Fibroblast of villous mesenchyme (primary cell): ENCODE measurements around the gene JMJD7. TPM values are rescaled to one million over a fixed set of nuclear protein-coding genes. Genes with fewer than 3 reads are reported as not detected.

ENCODE experiments used
- DNase-seq: peaks from one replicate; pipeline ENCODE4 v3.0.0-alpha.2; 2010; ENCODE audit warnings: low read depth
- H3K4me3 ChIP-seq: 2 replicates; pipeline ENCODE4 v1.5.1; 2011; ENCODE audit warnings: low read depth, mild to moderate bottlenecking, low read length
- CTCF ChIP-seq: IDR thresholded peaks from 2 replicates; pipeline ENCODE4 v1.5.1; 2012; ENCODE audit warnings: low read depth, mild to moderate bottlenecking, low read length; ENCODE audit not compliant: insufficient read depth
- total RNA-seq: library from RNA; depleted of rRNA; stranded (reverse); fragments of >200 nt; gene quantifications from 2 replicates; pipeline ENCODE4 v1.2.3, GENCODE V29; 2012

JMJD7 gene
- total RNA-seq, 1 donor = 2.2 TPM

GRCh38 chr15:41842229-41842628 lies 14.3 kb downstream of the JMJD7 start:
- TF ChIP-seq CTCF = no peak
- DNase-seq = no peak
- H3K4me3 ChIP-seq = no peak overlapping the region

- no peak for DNase-seq
- TF ChIP-seq CTCF = no peak
- no peak overlapping the region for H3K4me3 ChIP-seq
Observed at GRCh38 chr15:41843571-41843970, 15.7 kb downstream of the JMJD7 start.

- DNase-seq = no peak
- TF ChIP-seq CTCF = no peak
- no peak overlapping the region for H3K4me3 ChIP-seq
Observed at GRCh38 chr15:41844814-41845213, 16.9 kb downstream of the JMJD7 start.

- no peak overlapping the region for H3K4me3 ChIP-seq
- TF ChIP-seq CTCF = no peak
- DNase-seq = no peak
Observed at GRCh38 chr15:41847206-41847605, 19.3 kb downstream of the JMJD7 start.

GRCh38 chr15:41847981-41848380 lies 20.1 kb downstream of the JMJD7 start:
- H3K4me3 ChIP-seq = no peak overlapping the region

GRCh38 chr15:41848631-41849030 lies 20.7 kb downstream of the JMJD7 start:
- DNase-seq = peak; percentile 13
- no peak overlapping the region for H3K4me3 ChIP-seq
- no peak for TF ChIP-seq CTCF

More at GRCh38 chr15:41847981-41848380, 20.1 kb downstream of the JMJD7 start:
- TF ChIP-seq CTCF = no peak
- no peak for DNase-seq

- H3K4me3 ChIP-seq = no peak overlapping the region
- TF ChIP-seq CTCF = no peak
- DNase-seq = no peak
Observed at GRCh38 chr15:41849204-41849603, 21.3 kb downstream of the JMJD7 start.
